HuH-7 (cell line): ENCODE data around the gene CORO2B.
"Not testable (repeated sequence)": the region's sequence is repeated elsewhere in the genome, so short reads cannot be mapped to it uniquely, and the experiment has no call there.

Experiments used
- DNase-seq: peaks from one replicate; pipeline ENCODE4 v3.0.0; 2011; ENCODE audit warnings: low spot score

Gene CORO2B

DNA sequence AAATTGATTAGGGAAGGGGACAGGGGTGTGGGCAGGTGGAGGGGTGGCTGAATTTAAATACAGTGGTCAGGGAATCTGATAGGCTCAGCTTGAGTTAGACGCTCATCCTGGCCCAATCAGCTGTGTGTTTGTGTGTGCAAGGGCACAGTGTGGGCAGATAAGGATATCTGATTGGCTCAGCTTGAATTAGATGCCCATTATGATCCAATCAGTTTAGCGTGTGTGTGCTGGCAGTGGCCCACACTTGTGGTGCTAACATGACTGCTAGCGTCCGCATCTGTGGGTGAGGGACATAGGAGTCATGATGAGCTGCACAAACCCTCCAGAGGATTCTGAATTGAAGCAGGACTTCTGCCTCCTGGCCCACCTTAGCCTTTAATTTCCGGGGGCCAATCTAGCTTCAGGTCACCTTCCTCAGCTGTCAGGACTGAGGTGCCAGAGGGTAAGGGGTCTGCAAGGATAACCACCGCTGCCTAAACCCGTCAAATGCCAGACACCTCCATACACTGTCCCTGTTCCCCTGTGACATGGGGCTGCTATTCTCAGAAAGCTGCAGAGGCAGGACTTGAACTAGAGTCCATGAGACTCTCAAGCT is 97.3 kb downstream of the CORO2B start:
- no peak for DNase-seq

DNA sequence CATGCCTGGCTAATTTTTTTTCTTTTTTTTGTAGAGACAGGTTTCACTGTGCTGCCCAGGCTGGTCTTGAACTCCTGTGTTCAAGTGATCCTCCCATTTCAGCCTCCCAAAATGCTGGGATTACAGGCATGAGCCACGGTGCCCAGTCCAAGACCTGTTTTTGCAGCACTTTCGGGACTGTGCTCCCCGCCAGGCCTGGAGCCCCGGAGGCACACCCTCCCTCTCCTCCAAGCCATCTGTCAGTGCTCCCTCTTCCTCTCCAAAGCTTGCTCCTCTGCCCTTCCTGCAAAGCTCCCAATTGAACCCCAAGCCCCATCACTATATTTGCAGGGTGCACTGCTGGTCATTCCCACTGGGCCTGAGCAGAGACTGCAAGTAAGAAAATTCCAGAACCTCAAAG is 98.1 kb downstream of the CORO2B start:
- DNase-seq: no peak

DNA sequence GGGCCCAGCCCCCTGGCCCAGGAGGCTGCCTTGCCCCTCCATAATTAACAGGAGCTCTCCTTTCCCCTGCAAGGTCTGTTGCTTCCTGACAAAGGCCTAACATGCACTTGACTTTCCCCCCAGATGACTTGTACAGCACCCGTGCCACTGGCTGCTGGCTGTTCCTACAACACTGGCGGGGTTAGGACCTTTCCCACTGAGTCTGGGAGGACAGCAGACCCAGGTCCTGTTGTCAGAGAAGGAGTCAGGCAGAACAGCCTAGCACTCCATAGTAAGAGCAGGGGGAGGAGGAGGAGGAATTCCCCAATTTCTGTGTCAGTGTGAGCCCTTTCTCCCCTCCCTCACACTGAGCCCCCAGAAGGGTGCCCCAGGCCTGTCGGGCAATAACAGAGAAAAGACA is 99.2 kb downstream of the CORO2B start:
- no peak for DNase-seq

DNA sequence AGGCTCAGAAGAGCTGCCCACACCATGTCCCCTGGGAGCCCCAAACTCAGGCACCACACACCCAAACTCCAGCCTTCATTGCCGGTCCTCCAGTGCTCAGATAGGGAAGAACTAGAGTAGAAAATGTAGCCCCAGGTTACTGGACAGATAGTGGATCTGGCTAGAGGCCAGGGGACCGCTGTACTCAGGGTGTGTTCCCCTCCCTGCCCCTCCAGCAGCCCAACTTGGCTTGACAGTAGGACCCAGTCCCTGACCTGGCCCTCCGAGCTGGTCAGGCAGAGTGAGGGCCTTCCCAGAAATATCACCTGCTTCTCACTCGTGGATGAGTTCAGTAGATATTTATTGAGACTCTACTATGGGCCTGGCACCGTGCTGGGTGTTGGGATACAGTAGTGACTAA is 100.0 kb downstream of the CORO2B start:
- DNase-seq: no peak

DNA sequence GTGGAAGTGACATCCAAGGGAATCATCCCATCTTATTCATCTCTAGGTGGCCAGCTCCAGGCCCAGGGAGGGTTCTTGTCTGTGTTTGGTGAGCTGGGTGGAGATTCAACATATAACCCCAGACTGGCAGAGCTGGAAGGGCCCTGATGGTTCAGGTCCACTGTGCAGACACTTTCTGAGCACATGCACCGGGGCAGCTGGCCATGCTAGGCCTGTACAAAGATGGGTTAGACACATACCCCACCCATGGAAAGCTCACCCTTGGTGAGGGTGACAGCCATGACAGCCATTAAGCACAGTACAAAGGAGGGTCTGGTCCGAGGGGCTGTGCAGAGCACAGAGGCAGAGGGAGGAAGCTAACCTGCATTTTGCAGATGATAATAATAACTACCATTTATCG is 100.4 kb downstream of the CORO2B start:
- DNase-seq: no peak

DNA sequence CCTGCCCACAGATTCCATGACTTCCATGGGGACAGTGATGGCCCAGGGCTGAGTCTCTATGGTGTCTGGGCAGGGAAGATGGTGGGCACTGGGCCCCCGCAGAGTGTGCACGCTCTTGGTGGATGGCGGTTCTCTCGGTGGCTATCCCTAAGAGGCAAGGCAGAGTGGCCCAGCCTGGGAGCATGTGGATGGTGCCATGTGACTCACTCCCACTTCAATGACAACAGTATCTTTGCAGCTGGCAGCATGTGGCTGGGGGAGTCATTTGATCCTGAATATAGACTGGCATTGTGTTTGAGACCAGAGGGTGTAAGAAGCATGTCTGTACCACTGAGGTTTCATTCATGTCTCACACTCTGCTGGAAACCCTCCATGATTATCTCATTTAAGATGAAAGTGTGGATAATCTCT is 101.2 kb downstream of the CORO2B start:
- no peak for DNase-seq

DNA sequence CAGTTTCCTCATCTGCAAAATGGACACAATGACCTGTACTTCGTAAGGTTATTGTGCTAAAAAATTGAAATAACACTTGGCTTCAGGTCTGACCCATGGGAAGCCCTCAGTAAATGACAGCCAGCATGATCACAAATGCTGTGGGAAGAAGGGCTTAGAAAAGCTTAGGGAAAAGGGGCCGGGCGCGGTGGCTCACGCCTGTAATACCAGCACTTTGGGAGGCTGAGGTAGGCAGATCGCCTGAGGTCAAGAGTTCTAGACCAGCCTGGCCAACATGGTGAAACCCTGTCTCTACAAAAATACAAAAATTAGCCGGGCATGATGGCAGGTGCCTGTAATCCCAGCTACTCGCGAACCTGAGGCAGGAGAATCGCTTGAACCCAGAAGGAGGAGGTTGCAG is 102.0 kb downstream of the CORO2B start:
- DNase-seq: not testable (repeated sequence)

DNA sequence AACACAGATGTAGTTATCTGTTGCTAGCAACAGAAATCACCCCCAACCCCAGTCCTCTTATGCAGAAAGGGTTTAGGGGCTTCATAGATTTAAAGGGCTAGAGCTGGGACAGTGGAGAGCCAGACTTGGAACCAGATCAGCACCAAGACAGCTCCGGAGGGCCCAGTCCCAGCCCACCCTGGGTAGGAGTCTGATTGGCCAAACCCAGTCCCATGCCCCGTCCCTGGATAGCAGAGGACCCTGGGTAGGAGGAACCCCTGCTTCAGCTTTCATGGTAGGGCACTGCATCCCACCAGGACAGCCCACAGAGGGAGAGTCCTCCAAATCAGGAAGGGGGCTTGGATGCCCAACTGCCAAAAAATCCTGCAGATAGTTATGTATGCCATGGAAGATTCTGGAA is 103.0 kb downstream of the CORO2B start:
- DNase-seq: no peak

DNA sequence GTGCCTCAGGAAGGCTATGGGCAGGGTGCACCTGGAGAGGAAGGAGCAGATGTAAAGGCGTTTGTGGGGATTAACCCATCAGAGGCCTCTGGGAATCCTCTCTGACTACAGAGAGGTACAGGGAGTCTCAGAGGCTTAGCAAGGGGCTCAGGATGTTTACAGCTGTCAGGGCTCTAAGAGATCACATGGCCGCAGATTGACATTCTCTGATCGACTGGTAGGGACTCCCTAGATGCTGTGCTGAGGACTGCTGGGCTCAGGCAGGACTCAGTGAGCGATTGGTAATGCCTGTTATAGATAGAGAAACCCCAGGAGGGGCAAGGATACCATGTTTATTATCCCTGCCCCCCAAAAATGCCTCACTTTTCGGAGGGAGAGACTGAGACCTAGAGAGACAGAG is 103.5 kb downstream of the CORO2B start:
- DNase-seq: no peak

DNA sequence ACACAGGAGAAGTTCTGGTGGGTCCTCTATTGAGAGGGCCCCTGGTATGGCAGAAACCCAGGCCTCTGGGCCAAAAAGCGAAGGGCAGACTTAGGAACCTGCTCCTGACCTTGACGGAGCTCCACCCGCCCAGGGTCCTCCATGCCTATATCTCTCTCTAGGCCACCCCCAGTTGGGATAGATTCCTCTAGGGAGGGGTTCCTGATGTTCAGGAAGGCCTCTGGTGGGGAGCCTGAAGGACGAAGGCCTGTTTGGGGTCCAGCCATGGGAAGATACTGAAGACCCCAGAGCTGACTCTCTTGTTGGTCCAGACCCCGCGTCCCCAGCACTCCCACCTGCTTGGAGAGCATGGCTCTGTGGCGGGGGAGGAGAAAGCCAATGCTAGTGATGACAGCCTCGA is 104.2 kb downstream of the CORO2B start:
- no peak for DNase-seq

DNA sequence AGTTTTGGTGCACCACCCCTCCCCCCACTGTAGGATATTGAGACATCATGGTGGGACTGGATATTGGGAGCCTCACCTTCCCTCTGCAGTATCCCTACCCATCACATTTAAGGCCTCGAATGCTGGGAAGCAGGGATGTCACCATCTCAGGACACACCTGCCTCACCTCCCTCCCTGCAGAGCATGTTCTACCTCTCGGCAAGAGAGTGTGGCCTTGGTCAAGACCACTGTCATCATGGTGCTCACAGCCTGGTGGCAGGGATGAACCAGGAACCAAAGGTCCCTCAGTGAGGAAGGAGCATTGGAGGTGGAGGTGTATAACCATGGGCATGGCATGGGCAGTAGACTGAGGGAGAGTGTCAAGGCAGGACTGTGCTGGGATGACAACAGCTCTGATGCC is 104.8 kb downstream of the CORO2B start:
- no peak for DNase-seq

DNA sequence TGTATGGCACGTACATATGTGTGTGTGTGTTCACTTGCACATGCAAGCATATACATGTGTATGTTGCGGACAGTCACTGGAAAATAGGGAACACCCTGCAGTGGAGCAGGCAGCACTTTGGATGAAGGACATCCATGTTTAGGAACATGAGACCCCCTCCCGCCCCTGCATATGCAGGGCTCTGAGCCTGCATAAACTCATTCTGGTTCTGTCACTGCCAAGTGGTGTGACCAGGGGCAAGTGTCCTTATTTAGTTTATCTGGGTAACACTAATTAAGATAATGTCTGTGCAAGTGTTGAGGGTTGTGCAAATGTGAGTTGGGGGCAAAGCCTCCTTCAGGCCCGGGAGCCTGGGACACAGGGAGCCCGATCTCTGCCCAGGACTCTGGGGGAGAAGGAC is 105.7 kb downstream of the CORO2B start:
- DNase-seq: no peak

DNA sequence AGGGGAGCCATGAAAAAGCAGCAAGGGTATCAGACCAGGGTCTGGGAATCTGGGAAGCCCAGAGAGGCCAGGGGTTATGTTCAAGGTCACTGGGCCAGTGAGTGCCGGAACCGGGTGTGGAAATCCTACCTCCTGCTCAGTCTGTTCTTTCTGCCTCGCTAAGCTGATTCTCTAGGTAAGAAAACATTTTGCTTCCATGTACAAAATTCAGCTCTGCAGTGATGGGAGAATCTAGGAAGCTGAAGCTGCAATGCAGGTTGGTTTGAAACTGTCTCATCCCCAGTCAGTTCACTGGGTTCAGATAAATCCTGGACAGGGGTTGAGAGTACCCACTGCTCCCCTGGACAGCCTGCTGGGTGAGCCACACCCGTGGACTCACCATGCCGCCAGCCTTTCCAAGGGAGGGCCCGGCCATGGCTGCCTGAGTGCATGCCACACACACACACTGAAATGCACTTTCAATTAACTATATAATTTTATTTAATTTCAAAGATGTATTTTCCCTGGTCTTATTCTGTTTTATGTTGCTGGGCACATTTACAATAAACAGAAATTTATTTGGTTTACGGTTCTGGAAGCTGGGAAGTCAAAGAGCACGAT is 108.4 kb downstream of the CORO2B start:
- no peak for DNase-seq

DNA sequence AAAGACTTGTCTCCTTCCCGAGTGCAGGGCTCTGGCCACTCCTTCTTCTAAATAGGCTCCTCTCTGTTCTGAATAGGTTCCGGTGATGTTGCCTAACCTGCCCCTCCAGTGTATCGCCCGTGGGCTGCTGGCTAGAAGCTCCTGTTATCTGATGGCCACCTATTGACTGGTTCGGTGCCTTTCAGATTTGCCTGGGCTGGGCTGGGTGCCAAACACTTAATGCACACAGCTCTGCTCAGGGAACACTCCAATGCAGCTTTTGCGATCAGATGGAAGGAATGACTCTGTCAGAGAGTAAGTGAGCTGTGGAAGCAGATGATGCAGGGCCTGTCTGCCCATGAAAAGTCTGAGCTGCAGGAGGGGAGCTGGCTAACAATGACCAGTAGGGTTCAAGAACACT is 112.9 kb downstream of the CORO2B start:
- DNase-seq: no peak

DNA sequence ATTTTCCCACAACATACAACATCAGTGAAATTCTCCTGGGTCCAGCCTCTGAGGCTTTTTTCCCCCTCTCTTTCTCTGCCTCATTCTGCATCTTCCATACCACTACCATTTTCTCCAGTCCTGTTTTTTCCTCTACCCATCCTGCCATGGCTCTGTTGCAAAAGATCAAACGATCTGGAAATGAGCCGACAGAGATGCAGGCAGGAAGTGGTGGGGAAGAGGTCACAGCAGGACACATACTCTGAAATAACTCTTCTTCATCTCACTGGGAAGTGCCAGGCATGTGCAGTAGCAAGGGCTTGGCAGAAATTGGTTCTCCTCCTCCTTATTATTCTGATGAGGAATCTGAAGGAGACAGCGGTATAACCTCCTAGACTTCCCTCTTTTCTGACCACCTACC is 114.3 kb downstream of the CORO2B start:
- DNase-seq: no peak

DNA sequence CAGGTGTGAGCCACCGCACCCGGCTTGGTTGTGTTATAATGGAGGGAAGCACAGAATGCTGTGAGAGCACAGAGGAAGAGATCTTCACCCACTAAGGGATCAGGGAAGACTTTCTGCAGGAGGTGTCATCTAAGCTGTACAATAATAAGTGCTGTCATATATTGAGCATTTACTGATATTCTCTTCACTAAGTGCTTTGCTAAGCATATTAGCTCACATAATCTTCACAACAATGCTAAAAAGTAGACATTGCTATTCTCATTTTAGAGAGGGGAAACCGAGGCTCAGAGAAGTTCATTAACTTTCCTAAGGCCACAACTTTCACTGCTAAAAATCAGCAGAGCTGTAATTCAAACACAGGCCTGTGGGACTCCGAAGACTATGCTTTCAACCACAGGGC is 115.3 kb downstream of the CORO2B start:
- DNase-seq: no peak

DNA sequence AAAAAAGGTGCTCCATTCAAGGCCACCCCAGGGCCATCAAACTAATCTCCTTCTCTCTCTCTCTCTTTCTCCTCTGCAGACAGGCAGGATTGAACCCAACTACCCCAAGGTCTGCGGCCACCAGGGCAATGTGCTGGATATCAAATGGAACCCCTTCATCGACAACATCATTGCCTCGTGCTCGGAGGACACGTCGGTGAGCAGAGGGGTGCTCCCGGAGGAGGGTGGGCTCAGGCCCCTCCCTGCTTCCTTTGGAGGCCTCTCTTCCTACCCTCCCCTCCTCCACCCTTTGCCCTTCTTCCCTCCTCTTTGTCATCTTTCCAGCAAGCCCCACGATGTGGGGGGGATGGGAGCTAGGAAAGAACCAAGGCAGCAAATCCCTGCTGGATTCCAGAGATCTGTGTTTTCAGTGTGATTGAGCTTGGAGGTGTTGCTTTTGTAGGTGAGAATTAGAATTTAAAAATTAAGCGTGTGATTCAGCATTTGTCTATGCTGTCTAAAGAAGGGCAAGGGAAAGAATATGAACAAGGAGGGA is 116.3 kb downstream of the CORO2B start:
- no peak for DNase-seq

DNA sequence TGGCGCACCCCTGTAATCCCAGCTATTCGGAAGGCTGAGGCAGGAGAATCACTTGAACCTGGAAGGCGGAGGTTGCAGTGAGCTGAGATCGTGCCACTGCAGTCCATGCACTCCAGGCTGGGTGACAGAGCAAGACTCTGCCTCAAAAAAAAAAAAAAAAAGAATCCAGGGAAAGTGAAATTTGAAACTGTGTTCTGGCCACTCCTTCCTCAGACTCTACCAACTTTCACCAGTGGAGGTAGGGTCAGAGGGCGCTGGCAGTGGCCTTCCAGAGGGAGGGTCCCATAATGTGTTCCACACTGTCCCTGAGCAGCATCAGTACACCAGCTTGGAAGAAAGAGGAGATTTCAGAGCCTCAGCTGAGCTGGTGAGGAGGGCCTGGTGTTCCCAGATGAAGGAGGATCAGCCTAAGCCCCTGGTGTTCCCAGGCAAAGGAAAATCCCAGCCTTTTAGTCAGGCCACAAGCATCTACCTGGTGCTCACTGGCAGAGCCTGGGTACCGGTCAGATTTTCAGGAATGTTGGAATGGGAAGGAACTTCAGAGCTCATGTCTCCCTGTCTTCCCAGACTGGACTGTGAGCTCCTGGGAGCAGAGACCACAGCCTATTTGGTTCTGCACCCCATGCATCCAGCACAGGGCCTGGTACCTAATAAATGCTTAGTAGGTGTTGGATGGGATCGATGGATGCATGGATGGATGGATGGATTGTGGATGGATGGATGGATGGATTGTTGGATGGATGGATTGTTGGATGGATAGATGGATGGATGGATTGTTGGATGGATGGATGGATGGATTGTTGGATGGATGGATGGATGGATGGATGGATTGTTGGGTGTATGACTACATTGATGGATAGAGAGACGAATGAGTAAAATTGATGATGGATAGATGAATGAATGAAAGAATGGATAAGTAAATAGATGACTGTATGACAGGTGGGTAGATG is 117.9 kb downstream of the CORO2B start:
- DNase-seq: no peak

DNA sequence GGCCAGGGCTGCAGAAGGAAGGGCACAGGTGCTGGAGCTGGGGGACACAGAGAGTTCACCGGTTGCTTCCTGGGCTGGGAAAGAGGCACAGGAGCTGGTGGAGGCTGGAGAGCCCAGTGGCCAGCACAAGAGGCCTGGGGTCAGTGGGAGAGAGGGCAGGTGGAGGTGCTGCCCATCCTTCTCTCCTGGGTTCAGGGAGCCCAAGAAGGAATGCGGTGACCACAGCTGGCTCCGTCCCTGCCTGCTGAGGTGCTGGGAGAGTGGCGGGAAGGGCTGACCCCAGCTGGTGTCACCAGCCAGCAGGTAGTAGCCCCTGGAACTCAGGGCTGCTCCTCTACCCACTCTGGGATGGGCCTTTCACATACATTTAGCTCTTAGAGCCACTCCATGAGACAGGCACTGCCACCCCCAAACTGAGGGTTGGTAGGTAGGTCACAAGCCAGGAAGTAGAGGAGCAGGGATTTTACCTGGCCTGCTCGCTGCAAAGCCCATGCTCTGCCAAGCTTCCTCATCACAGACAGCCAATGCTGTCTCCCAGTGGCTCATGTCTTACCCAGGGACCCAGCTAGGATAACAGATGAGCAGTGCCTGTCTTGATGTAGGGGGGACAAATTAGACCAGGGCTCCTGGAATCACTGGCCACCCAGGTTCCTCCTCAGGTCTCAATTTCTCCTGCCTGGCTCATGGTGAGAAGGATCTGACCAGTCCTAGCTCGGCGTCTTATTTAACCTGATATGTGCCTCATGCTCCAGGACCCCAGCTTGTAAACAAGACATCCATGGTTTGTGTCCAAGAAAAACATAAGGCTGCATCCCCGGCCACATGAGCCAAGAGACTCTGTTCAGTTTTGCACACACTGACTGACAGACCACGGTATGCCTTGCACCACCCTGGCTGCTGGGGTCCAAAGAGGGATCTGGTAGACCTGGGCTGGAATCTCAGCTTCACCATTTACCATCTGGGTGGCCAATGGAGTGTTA is 119.2 kb downstream of the CORO2B start:
- no peak for DNase-seq

DNA sequence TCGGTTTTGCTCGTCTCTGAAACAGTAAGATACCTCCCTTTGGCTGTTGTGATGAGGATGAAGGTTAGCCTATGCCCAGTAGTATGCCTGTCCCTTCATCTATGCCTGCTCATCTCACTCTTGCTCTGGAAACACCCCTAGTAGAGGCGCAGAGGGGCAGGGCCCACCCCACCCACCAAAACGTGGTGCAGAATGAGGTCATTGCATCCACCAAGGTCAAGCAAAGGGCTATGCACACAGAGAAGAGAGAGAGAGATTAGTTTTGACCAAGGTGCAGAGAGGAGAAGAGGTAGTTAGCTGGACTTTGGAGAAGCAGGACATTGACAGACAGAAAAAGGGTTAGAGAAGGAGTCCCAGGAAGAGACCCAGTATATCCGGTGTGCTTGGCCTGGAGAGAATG is 119.9 kb downstream of the CORO2B start:
- no peak for DNase-seq

DNA sequence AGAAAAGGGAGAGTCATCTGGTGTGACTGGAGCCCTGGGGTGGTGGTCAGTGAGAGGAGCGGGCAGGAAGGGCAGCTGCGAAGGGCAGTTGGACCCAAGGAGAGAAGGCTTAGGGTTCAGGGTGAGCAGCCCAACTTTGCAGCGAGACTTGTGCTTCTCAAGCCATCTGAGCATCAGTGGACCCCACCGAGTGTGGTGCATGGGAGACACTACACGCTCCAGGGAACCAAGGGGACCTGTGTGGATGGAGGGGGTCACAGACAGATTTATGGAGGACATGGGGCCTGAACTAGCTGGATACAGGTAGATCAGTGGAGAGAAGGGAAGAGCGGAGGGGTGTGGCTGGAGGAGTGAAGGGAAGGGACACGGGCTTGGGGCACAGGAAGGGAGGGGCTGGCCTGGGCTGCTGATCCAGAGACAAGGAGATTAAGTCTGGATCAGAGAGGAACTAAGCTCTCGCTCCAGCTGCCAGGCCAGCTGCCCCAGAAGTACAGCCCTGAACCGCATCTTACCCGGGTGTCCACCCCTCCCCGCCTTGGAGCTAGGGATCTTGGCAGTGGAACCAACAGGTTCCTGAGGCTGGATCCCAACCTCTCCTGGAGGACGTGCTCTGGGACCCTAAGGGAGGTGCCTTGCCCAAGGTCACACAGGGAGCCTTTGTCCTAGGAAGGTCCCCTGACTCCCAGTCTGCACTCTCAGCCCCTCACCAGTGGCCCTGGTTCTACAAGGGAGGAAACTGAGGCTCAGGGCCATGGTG is 120.5 kb downstream of the CORO2B start:
- DNase-seq: no peak
